Stimulated activated CD4-positive, alpha-beta T cell treated with anti-CD3 and anti-CD28 coated beads, Interleukin-4, amount 100 ng/mL, for 1 hour (primary cell): ENCODE results near the gene AEBP1.
A peak's percentile ranks its signal among the peaks of the same experiment; 100 is the strongest.

Source experiments
- DNase-seq: peaks from one replicate; pipeline ENCODE4 v3.0.0-alpha.2; 2020

AEBP1 gene

GRCh38 chr7:44106311-44107065 is 2.3 kb downstream of the AEBP1 start:
- DNase-seq: no peak

- no peak for DNase-seq
Measured at GRCh38 chr7:44107116-44107960, 3.2 kb downstream of the AEBP1 start.

- no peak for DNase-seq
Measured at GRCh38 chr7:44107961-44108767, 4.0 kb downstream of the AEBP1 start.

GRCh38 chr7:44108768-44109750 is 4.9 kb downstream of the AEBP1 start:
- DNase-seq: no peak

GRCh38 chr7:44109991-44110390 is 5.8 kb downstream of the AEBP1 start:
- DNase-seq: no peak

- no peak for DNase-seq
Measured at GRCh38 chr7:44110719-44111635, 6.8 kb downstream of the AEBP1 start.

GRCh38 chr7:44111761-44112160 is 7.6 kb downstream of the AEBP1 start:
- DNase-seq: no peak

- DNase-seq: peak; percentile 20
Measured at GRCh38 chr7:44112231-44112996, 8.3 kb downstream of the AEBP1 start.

GRCh38 chr7:44112997-44113763 is 9.0 kb downstream of the AEBP1 start:
- DNase-seq: no peak

- DNase-seq: no peak
Measured at GRCh38 chr7:44113764-44114354, 9.7 kb downstream of the AEBP1 start.

- no peak for DNase-seq
Measured at GRCh38 chr7:44114586-44115310, 10.6 kb downstream of the AEBP1 start.

- no peak for DNase-seq
Measured at GRCh38 chr7:44116087-44116788, 12.1 kb downstream of the AEBP1 start.

GRCh38 chr7:44116789-44117666 is 12.9 kb downstream of the AEBP1 start:
- DNase-seq: no peak

- no peak for DNase-seq
Measured at GRCh38 chr7:44117801-44118429, 13.8 kb downstream of the AEBP1 start.

GRCh38 chr7:44119829-44120380 is 15.8 kb downstream of the AEBP1 start:
- no peak for DNase-seq

GRCh38 chr7:44120395-44120794 is 16.2 kb downstream of the AEBP1 start:
- DNase-seq: no peak
